GM19455 (cell line): ENCODE results near the gene DCAKD.

Source experiments
- ATAC-seq: cut with Tn5 transposase; IDR thresholded peaks from one replicate; pipeline ENCODE4 v1.9.1; 2021; ENCODE audit not compliant: unreplicated experiment

DCAKD gene

DNA sequence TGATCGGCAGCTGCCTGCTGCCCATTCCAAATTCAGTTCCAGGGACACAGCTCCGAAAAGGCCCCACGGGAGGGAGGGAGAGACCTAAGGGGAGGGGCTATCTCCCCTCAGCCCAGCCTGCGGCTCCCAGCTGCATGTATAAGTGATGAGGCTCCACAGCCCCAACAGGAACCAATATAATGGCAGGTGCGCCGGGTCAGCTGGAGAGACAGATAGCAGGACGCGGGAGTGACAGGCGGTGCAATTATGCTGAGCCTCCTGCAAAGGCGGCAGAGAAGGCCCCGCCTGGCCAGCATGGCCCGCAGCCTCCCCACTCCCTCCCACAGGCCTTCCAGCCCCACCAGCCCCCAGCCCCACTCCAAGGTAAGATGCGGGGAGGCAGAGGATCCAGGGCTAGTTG, 75.2 kb downstream of the DCAKD start:
- ATAC-seq, result no peak
